ENCODE results near the gene WFS1.

- TF ChIP-seq, protein P1, sequence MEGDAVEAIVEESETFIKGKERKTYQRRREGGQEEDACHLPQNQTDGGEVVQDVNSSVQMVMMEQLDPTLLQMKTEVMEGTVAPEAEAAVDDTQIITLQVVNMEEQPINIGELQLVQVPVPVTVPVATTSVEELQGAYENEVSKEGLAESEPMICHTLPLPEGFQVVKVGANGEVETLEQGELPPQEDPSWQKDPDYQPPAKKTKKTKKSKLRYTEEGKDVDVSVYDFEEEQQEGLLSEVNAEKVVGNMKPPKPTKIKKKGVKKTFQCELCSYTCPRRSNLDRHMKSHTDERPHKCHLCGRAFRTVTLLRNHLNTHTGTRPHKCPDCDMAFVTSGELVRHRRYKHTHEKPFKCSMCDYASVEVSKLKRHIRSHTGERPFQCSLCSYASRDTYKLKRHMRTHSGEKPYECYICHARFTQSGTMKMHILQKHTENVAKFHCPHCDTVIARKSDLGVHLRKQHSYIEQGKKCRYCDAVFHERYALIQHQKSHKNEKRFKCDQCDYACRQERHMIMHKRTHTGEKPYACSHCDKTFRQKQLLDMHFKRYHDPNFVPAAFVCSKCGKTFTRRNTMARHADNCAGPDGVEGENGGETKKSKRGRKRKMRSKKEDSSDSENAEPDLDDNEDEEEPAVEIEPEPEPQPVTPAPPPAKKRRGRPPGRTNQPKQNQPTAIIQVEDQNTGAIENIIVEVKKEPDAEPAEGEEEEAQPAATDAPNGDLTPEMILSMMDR (IDR thresholded peaks at IDR 0.05; ENCODE audit: insufficient read depth, low read length, poor library complexity, severe bottlenecking), result no peak
- TF ChIP-seq EZH2phosphoT487 (conservative IDR thresholded peaks at IDR 0.05; ENCODE audit: low read length), result no peak
Measured at GRCh38 chr4:6322067-6322760, 52.6 kb downstream of the WFS1 start.
